ENCODE results near the gene RAPGEF4.

RAPGEF4 gene

GRCh38 chr2:172739661-172740266 lies 4.1 kb downstream of the RAPGEF4 start:
- Histone ChIP-seq H4K20me1 (ENCODE audit: insufficient read depth) (no peaks in the 10 kb centered on the region), H3K79me2 (ENCODE audit: insufficient read depth, low read depth) (no peaks in the 10 kb centered on the region), H3K9ac (no peak overlapping the region), H3K4me2 (no peak overlapping the region), H3K4me1 (ENCODE audit: low read depth, poor library complexity, severe bottlenecking) (no peaks in the 10 kb centered on the region), H3K27me3 (ENCODE audit: insufficient read depth, low read depth) (no peaks in the 10 kb centered on the region), H3K36me3 (ENCODE audit: insufficient read depth) (no peaks in the 10 kb centered on the region), H3K4me3 (IDR thresholded peaks at IDR 0.05; ENCODE audit: insufficient read depth, low read depth, low read length) (no peak overlapping the region), H2AFZ (ENCODE audit: low read depth) (no peak overlapping the region), H3K27ac (no peak overlapping the region)
- TF ChIP-seq CTCF (conservative IDR thresholded peaks at IDR 0.05; ENCODE audit: low read depth, low read length) = no peak

GRCh38 chr2:172740856-172741255 lies 5.2 kb downstream of the RAPGEF4 start:
- Histone ChIP-seq H2AFZ (ENCODE audit: low read depth) (no peak overlapping the region), H3K4me1 (ENCODE audit: low read depth, poor library complexity, severe bottlenecking) (no peaks in the 10 kb centered on the region), H3K27me3 (ENCODE audit: insufficient read depth, low read depth) (no peaks in the 10 kb centered on the region), H4K20me1 (ENCODE audit: insufficient read depth) (no peaks in the 10 kb centered on the region), H3K36me3 (ENCODE audit: insufficient read depth) (no peaks in the 10 kb centered on the region), H3K4me2 (no peak overlapping the region), H3K4me3 (IDR thresholded peaks at IDR 0.05; ENCODE audit: insufficient read depth, low read depth, low read length) (no peak overlapping the region), H3K27ac (no peak overlapping the region), H3K79me2 (ENCODE audit: insufficient read depth, low read depth) (no peaks in the 10 kb centered on the region), H3K9ac (no peak overlapping the region)
- no peak for TF ChIP-seq CTCF (conservative IDR thresholded peaks at IDR 0.05; ENCODE audit: low read depth, low read length)

- Histone ChIP-seq H4K20me1 (ENCODE audit: insufficient read depth) (no peaks in the 10 kb centered on the region), H3K27me3 (ENCODE audit: insufficient read depth, low read depth) (no peaks in the 10 kb centered on the region), H3K4me3 (IDR thresholded peaks at IDR 0.05; ENCODE audit: insufficient read depth, low read depth, low read length) (no peak overlapping the region), H3K4me1 (ENCODE audit: low read depth, poor library complexity, severe bottlenecking) (no peaks in the 10 kb centered on the region), H3K4me2 (no peak overlapping the region), H2AFZ (ENCODE audit: low read depth) (no peak overlapping the region), H3K27ac (no peak overlapping the region), H3K79me2 (ENCODE audit: insufficient read depth, low read depth) (no peaks in the 10 kb centered on the region), H3K36me3 (ENCODE audit: insufficient read depth) (no peaks in the 10 kb centered on the region), H3K9ac (no peak overlapping the region)
- no peak for TF ChIP-seq CTCF (conservative IDR thresholded peaks at IDR 0.05; ENCODE audit: low read depth, low read length)
Measured at GRCh38 chr2:172742931-172743540, 7.4 kb downstream of the RAPGEF4 start.

GRCh38 chr2:172743898-172744297 lies 8.3 kb downstream of the RAPGEF4 start:
- TF ChIP-seq CTCF (conservative IDR thresholded peaks at IDR 0.05; ENCODE audit: low read depth, low read length) = no peak
- H3K4me1 ChIP-seq (ENCODE audit: low read depth, poor library complexity, severe bottlenecking) = no peaks in the 10 kb centered on the region
- no peak overlapping the region for H3K9ac ChIP-seq
- no peak overlapping the region for H3K4me3 ChIP-seq (IDR thresholded peaks at IDR 0.05; ENCODE audit: insufficient read depth, low read depth, low read length)
- no peak overlapping the region for H3K4me2 ChIP-seq
- no peaks in the 10 kb centered on the region for H3K36me3 ChIP-seq (ENCODE audit: insufficient read depth)
- H2AFZ ChIP-seq (ENCODE audit: low read depth) = no peak overlapping the region
- H3K27me3 ChIP-seq (ENCODE audit: insufficient read depth, low read depth) = no peaks in the 10 kb centered on the region
- H3K27ac ChIP-seq = no peak overlapping the region
- no peaks in the 10 kb centered on the region for H3K79me2 ChIP-seq (ENCODE audit: insufficient read depth, low read depth)
- H4K20me1 ChIP-seq (ENCODE audit: insufficient read depth) = no peaks in the 10 kb centered on the region

Data from KMS-11 (cell line).